IMR-90 (cell line): ENCODE results near the gene JMJD8. TPM values are rescaled to one million over a fixed set of nuclear protein-coding genes. Genes with fewer than 3 reads are reported as not detected.

ENCODE experiments used
- ATAC-seq: fragments of 200-7000 bp; cut with Tn5 transposase; 2 replicates; pipeline ENCODE4 v1.9.1; 2020; ENCODE audit warnings: low read depth, mild to moderate bottlenecking, moderate library complexity
- BruUV-seq: library from RNA; stranded (reverse); fragments of 400-500 nt; replicated peaks from 2 replicates; lab custom pipeline; 2021; lab: Mats Ljungman, UMichigan
- CTCF ChIA-PET: fragments of 300-600 bp; formaldehyde crosslinking; extraction: SDS; loops from one replicate; lab custom pipeline; 2021; ENCODE audit warnings: antibody characterized with exemption; lab: Yijun Ruan, JAX
- POLR2A ChIA-PET: fragments of 300-600 bp; sonication (Branson Sonifier 250); formaldehyde crosslinking; loops from one replicate; lab custom pipeline; 2022; ENCODE audit warnings: antibody characterized with exemption; ENCODE audit not compliant: unreplicated experiment; lab: Charles Lee
- DNase-seq: peaks from one replicate; pipeline ENCODE4 v3.0.0; 2013
- H2AFZ ChIP-seq: replicated peaks from 2 replicates; pipeline ENCODE3; 2013; ENCODE audit warnings: low read length, mild to moderate bottlenecking; ENCODE audit not compliant: poor library complexity
- H2AK5ac ChIP-seq: 2 replicates; pipeline ENCODE4 v1.6.1; 2013; ENCODE audit warnings: low read depth, low read length, inconsistent platforms
- H2AK9ac ChIP-seq: replicated peaks from 2 replicates; pipeline ENCODE3; 2013; ENCODE audit warnings: mild to moderate bottlenecking, low read depth, low read length, moderate library complexity; ENCODE audit not compliant: poor library complexity
- H2BK120ac ChIP-seq: 2 replicates; pipeline ENCODE4 v1.6.1; 2013; ENCODE audit warnings: low read depth, low read length, inconsistent platforms
- H2BK15ac ChIP-seq: 3 replicates; pipeline ENCODE4 v1.6.1; 2013; ENCODE audit warnings: low read depth, low read length, inconsistent platforms
- H2BK20ac ChIP-seq: 2 replicates; pipeline ENCODE4 v1.6.1; 2013; ENCODE audit warnings: low read depth, mild to moderate bottlenecking, inconsistent platforms, low read length, moderate library complexity
- H2BK5ac ChIP-seq: 2 replicates; pipeline ENCODE4 v1.6.1; 2013; ENCODE audit warnings: mild to moderate bottlenecking, low read depth, low read length, inconsistent platforms; ENCODE audit not compliant: poor library complexity, severe bottlenecking
- H3K14ac ChIP-seq: replicated peaks from 2 replicates; pipeline ENCODE4 v1.6.1; 2013; ENCODE audit warnings: low read depth, low read length, inconsistent platforms
- H3K18ac ChIP-seq: 2 replicates; pipeline ENCODE4 v1.6.1; 2013; ENCODE audit warnings: low read depth, low read length, control low read depth
- H3K23ac ChIP-seq: 2 replicates; pipeline ENCODE4 v1.6.1; 2013; ENCODE audit warnings: low read depth, low read length, inconsistent platforms
- H3K27ac ChIP-seq: 2 replicates; pipeline ENCODE4 v1.5.1; 2013; ENCODE audit warnings: mild to moderate bottlenecking, control low read depth, low read length; ENCODE audit not compliant: insufficient read depth
- H3K27me3 ChIP-seq: 2 replicates; pipeline ENCODE4 v1.6.1; 2013; ENCODE audit warnings: low read length; ENCODE audit not compliant: control insufficient read depth, insufficient read depth
- H3K36me3 ChIP-seq: 2 replicates; pipeline ENCODE4 v1.6.1; 2013; ENCODE audit warnings: low read length, mixed read lengths; ENCODE audit not compliant: control insufficient read depth, insufficient read depth
- H3K4ac ChIP-seq: 2 replicates; pipeline ENCODE4 v1.6.1; 2013; ENCODE audit warnings: low read depth, low read length, inconsistent platforms
- H3K4me1 ChIP-seq: 2 replicates; pipeline ENCODE4 v1.6.1; 2013; ENCODE audit warnings: low read length, mixed read lengths; ENCODE audit not compliant: control insufficient read depth, insufficient read depth
- H3K4me2 ChIP-seq: 2 replicates; pipeline ENCODE4 v1.6.1; 2013; ENCODE audit warnings: low read depth, mild to moderate bottlenecking, control low read depth, low read length, moderate library complexity
- H3K4me3 ChIP-seq: 2 replicates; pipeline ENCODE4 v1.5.1; 2013; ENCODE audit warnings: low read depth, mild to moderate bottlenecking, control low read depth, low read length, moderate library complexity; ENCODE audit not compliant: insufficient read depth
- H3K56ac ChIP-seq: 2 replicates; pipeline ENCODE4 v1.6.1; 2013; ENCODE audit warnings: low read length, inconsistent platforms; ENCODE audit not compliant: insufficient read depth; ENCODE audit errors: extremely low read depth
- H3K79me1 ChIP-seq, 2 experiments: 2 replicates each; pipeline ENCODE4 v1.6.1; 2013; ENCODE audit warnings: low read length in 2 of 2, inconsistent platforms in 1 of 2, low read depth in 1 of 2
- H3K9ac ChIP-seq: 2 replicates; pipeline ENCODE4 v1.6.1; 2013; ENCODE audit warnings: low read depth, low read length, control low read depth
- H3K9me1 ChIP-seq: 2 replicates; pipeline ENCODE4 v1.6.1; 2013; ENCODE audit warnings: low read length, inconsistent platforms; ENCODE audit not compliant: insufficient read depth
- H3K9me3 ChIP-seq: 2 replicates; pipeline ENCODE4 v1.6.1; 2013; ENCODE audit warnings: low read length; ENCODE audit not compliant: control insufficient read depth, insufficient read depth
- H4K20me1 ChIP-seq: 2 replicates; pipeline ENCODE4 v1.6.1; 2013; ENCODE audit warnings: low read length, inconsistent platforms; ENCODE audit not compliant: insufficient read depth
- H4K5ac ChIP-seq: 2 replicates; pipeline ENCODE4 v1.6.1; 2013; ENCODE audit warnings: mild to moderate bottlenecking, low read depth, low read length, control low read depth
- H4K8ac ChIP-seq, 2 experiments: 2 replicates each; pipeline ENCODE4 v1.6.1; 2013; ENCODE audit warnings: low read depth in 2 of 2, low read length in 2 of 2, control low read depth in 1 of 2, inconsistent platforms in 1 of 2
- H4K91ac ChIP-seq: 2 replicates; pipeline ENCODE4 v1.6.1; 2013; ENCODE audit warnings: low read depth, low read length, inconsistent platforms; ENCODE audit not compliant: insufficient read depth
- BHLHE40 ChIP-seq: fragments of 150-350 bp; IDR thresholded peaks from 2 replicates; pipeline ENCODE4 v1.6.1; 2016; ENCODE audit warnings: mild to moderate bottlenecking, low read depth, low read length
- CEBPB ChIP-seq: IDR thresholded peaks from 2 replicates; pipeline ENCODE4 v1.6.1; 2012; ENCODE audit warnings: low read depth, low read length, improper control_type of control experiment
- CTCF ChIP-seq: conservative IDR thresholded peaks from 2 replicates; pipeline ENCODE4 v1.5.1; 2012; ENCODE audit warnings: mild to moderate bottlenecking, low read depth, low read length, improper control_type of control experiment
- RCOR1 ChIP-seq: IDR thresholded peaks from 2 replicates; pipeline ENCODE4 v1.6.1; 2012; ENCODE audit warnings: mild to moderate bottlenecking, low read length, improper control_type of control experiment; ENCODE audit not compliant: insufficient replicate concordance
- USF2 ChIP-seq: fragments of 150-350 bp; IDR thresholded peaks from 2 replicates; pipeline ENCODE4 v1.6.1; 2017; ENCODE audit warnings: mild to moderate bottlenecking, antibody characterized with exemption, low read length, low read depth
- WGBS, 2 experiments: methylation state at CpG; one replicate each; pipeline versions ENCODE4 v1.1.5 to v1.1.7; 2013; ENCODE audit warnings: missing lambda C conversion rate in 2 of 2; ENCODE audit not compliant: insufficient read length in 1 of 2; ENCODE audit errors: extremely low coverage in 2 of 2; 5-methylcytosine and 5-hydroxymethylcytosine counted together
- dilution Hi-C: fragments of 300-500 bp; cut with HindIII; formaldehyde crosslinking; loops from one replicate; pipeline ENCODE4 v1.14.3; 2018; ENCODE audit warnings: low sequenced_read_pairs; ENCODE audit not compliant: unreplicated experiment
- in situ Hi-C: fragments of 300-500 bp; cut with MboI; formaldehyde crosslinking; loops from 3 replicates; pipeline ENCODE4 v1.14.3; 2019; ENCODE audit warnings: low sequenced_read_pairs, inconsistent platforms, mixed read lengths
- intact Hi-C: fragments of 100-400 bp; cut with micrococcal nuclease; formaldehyde crosslinking; loops from 2 replicates; pipeline ENCODE4 v1.10.0; 2022
- polyA plus RNA-seq, 3 experiments: library from polyadenylated mRNA; depleted of rRNA; stranded (reverse); fragments of >200 nt; gene quantifications; 2 replicates each; pipeline ENCODE4 v1.2.3, GENCODE V29; 2012; ENCODE audit warnings: low replicate concordance in 1 of 3
- total RNA-seq: library from RNA; depleted of rRNA; stranded (reverse); fragments of >200 nt; gene quantifications from 2 replicates; pipeline ENCODE4 v1.2.3, GENCODE V29; 2012

JMJD8 gene
- total and polyA plus RNA-seq, 2 of the 4 experiments (the other 2 are of a cell fraction): 17.7 to 62.5 TPM

GRCh38 chr16:685967-686366 lies 1.8 kb upstream of the JMJD8 start:
- no peak overlapping the region for H3K27ac ChIP-seq
- no peak for TF ChIP-seq CEBPB
- no peak for TF ChIP-seq USF2
- peak; percentile 35; the same call in 1 of the 2 replicates for TF ChIP-seq CTCF
- TF ChIP-seq BHLHE40: no peak
- TF ChIP-seq RCOR1: no peak
- H4K91ac ChIP-seq: no peak overlapping the region
- H2BK15ac ChIP-seq: no peak overlapping the region
- no peak overlapping the region for H2AK5ac ChIP-seq
- H2AFZ ChIP-seq: no peak overlapping the region
- in situ Hi-C loops: no loop called here
- 94% methylated on average over 3 of the region's 10 CpGs; no CpG with 5 or more reads in 1 of the 2 experiments for WGBS, 2 experiments
- no peak overlapping the region for H4K8ac ChIP-seq
- ChIA-PET CTCF (no interaction called here), POLR2A (interaction anchor here (0.5 kb wide), 1 partner anchor 102 kb away, joined by 4 read pairs; the partner anchor contains the start of gene RPUSD1)
- intact Hi-C loops: no loop called here
- peaks cover 13% of the 10 kb centered on the region for H3K9me1 ChIP-seq
- H2AK9ac ChIP-seq: peak overlapping the region; percentile 16
- no peak overlapping the region for H3K9ac ChIP-seq
- peak; percentile 13 for DNase-seq
- no peak overlapping the region for H3K56ac ChIP-seq
- H3K23ac ChIP-seq: no peak overlapping the region
- no peak overlapping the region for H3K4ac ChIP-seq
- no peak overlapping the region for H3K4me2 ChIP-seq
- no peak overlapping the region for H2BK120ac ChIP-seq
- H3K18ac ChIP-seq: no peak overlapping the region
- no peak overlapping the region for H3K14ac ChIP-seq
- no peaks in the 10 kb centered on the region for H3K9me3 ChIP-seq
- dilution Hi-C loops: no loop called here
- peaks cover 19 to 61% of the 10 kb centered on the region in 2 experiments for H3K79me1 ChIP-seq
- no peaks in the 10 kb centered on the region for H3K27me3 ChIP-seq
- no peak overlapping the region for H2BK20ac ChIP-seq
- no peak overlapping the region for H4K5ac ChIP-seq
- no peak overlapping the region for H3K4me3 ChIP-seq
- H2BK5ac ChIP-seq: no peak overlapping the region
- ATAC-seq: no peak
- peaks cover 29% of the 10 kb centered on the region for H3K4me1 ChIP-seq
- peaks cover 24% of the 10 kb centered on the region for H4K20me1 ChIP-seq
- peaks cover 41% of the 10 kb centered on the region for H3K36me3 ChIP-seq
- no TSS peak for BruUV-seq
